Fibroblast of lung (primary cell): Measurements from ENCODE around the gene PIK3AP1. TPM values are rescaled to one million over a fixed set of nuclear protein-coding genes. Genes with fewer than 3 reads are reported as not detected.

Source experiments
- DNase-seq, 2 donors: peaks; one replicate each; pipeline versions ENCODE4 v3.0.0 to v3.0.0-alpha.2; 2010; ENCODE audit warnings: low read depth in 2 of 2
- H2AFZ ChIP-seq: 2 replicates; pipeline ENCODE4 v1.5.1; 2012; ENCODE audit warnings: low read length, control low read depth, inconsistent platforms
- H3K27ac ChIP-seq: 2 replicates; pipeline ENCODE4 v1.5.1; 2011; ENCODE audit warnings: low read length, control low read depth; ENCODE audit not compliant: insufficient read depth
- H3K27me3 ChIP-seq: 2 replicates; pipeline ENCODE4 v1.5.1; 2011; ENCODE audit warnings: mild to moderate bottlenecking, low read length; ENCODE audit not compliant: control insufficient read depth, insufficient read depth
- H3K36me3 ChIP-seq: 2 replicates; pipeline ENCODE4 v1.5.1; 2011; ENCODE audit warnings: low read length; ENCODE audit not compliant: control insufficient read depth, insufficient read depth
- H3K4me1 ChIP-seq: 2 replicates; pipeline ENCODE4 v1.5.1; 2011; ENCODE audit warnings: low read length; ENCODE audit not compliant: control insufficient read depth, insufficient read depth; ENCODE audit errors: extremely low read depth
- H3K4me2 ChIP-seq: 2 replicates; pipeline ENCODE4 v1.5.1; 2011; ENCODE audit warnings: low read length, control low read depth; ENCODE audit not compliant: insufficient read depth; ENCODE audit errors: extremely low read depth
- H3K4me3 ChIP-seq, 4 experiments: fragments of 200-600 bp in 1 of 4; sonication (generic) in 1 of 4; replicated peaks in 1 of 4; 2 replicates each; pipeline ENCODE4 v1.5.1; 2011 to 2016; ENCODE audit warnings: low read length in 4 of 4, low read depth in 3 of 4, mild to moderate bottlenecking in 3 of 4, control low read depth in 2 of 4, inconsistent platforms in 1 of 4, mixed read lengths in 1 of 4; ENCODE audit not compliant: insufficient read depth in 1 of 4; ENCODE audit errors: control extremely low read depth in 1 of 4
- H3K79me2 ChIP-seq: 2 replicates; pipeline ENCODE4 v1.5.1; 2012; ENCODE audit warnings: mild to moderate bottlenecking, low read length, inconsistent platforms; ENCODE audit not compliant: control insufficient read depth, insufficient read depth
- H3K9ac ChIP-seq: 2 replicates; pipeline ENCODE4 v1.5.1; 2011; ENCODE audit warnings: mild to moderate bottlenecking, low read length, control low read depth; ENCODE audit not compliant: insufficient read depth
- H3K9me3 ChIP-seq: 2 replicates; pipeline ENCODE4 v1.5.1; 2012; ENCODE audit warnings: low read depth, low read length; ENCODE audit not compliant: control insufficient read depth, insufficient read depth
- H4K20me1 ChIP-seq: 2 replicates; pipeline ENCODE4 v1.5.1; 2011; ENCODE audit warnings: low read length; ENCODE audit not compliant: control insufficient read depth, insufficient read depth; ENCODE audit errors: extremely low read depth
- EZH2 ChIP-seq: IDR thresholded peaks from 2 replicates; pipeline ENCODE4 v1.5.1; 2012; ENCODE audit warnings: low read length, control low read depth, mild to moderate bottlenecking; ENCODE audit errors: missing control alignments
- polyA plus RNA-seq, 2 donors: library from polyadenylated mRNA; depleted of rRNA in 1 of 2; stranded (reverse) in 1 of 2; unstranded in 1 of 2; fragments of >200 nt; gene quantifications; 2 replicates each; pipeline ENCODE4 v1.2.1, GENCODE V29; 2011 to 2012; ENCODE audit warnings: missing spikeins in 1 of 2
- total RNA-seq: library from RNA; depleted of rRNA; stranded (reverse); fragments of >200 nt; gene quantifications from 2 replicates; pipeline ENCODE4 v1.2.1, GENCODE V29; 2014
- TF ChIP-seq, protein P1 (sequence below), 2 donors: IDR thresholded peaks in 1 of 2; conservative IDR thresholded peaks in 1 of 2; 1 replicate in 1 of 2; 2 replicates in 1 of 2; pipeline ENCODE4 v1.5.1; 2011 to 2012; ENCODE audit warnings: low read length in 2 of 2, control low read depth in 1 of 2, inconsistent platforms in 1 of 2, low read depth in 1 of 2, mild to moderate bottlenecking in 1 of 2

Gene PIK3AP1
- total and polyA plus RNA-seq, 2 donors (not counting 1 experiment from before 2014, with no cell fraction given): 0.17 to 0.24 TPM

DNA sequence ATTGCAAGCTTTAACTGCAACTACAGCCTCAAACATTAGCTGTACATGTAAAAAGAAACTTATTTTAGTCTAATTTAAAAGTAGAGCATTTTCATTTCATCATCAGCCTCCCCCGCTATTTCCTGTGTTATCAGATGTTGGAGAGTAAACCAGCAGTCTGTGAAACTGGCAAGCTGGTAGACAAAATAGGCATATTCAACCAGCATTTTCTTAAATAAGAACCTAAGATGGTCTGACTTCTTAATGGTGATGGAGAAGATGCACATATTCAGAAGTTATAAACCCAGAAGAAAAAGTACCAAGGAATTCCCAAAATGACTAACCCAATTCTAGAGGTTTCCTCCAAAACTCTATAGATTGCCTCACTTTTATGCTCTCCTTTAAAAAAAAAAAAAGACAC lies 24.9 kb downstream of the PIK3AP1 start:
- no peak overlapping the region for H3K9ac ChIP-seq
- H3K4me2 ChIP-seq: no peak overlapping the region
- no peaks in the 10 kb centered on the region for H3K79me2 ChIP-seq
- no peak overlapping the region for H3K27ac ChIP-seq
- H3K4me3 ChIP-seq: no peak overlapping the region
- H2AFZ ChIP-seq: no peak overlapping the region
- H3K36me3 ChIP-seq: no peaks in the 10 kb centered on the region
- no peak for DNase-seq
- H3K27me3 ChIP-seq: no peaks in the 10 kb centered on the region
- no peaks in the 10 kb centered on the region for H4K20me1 ChIP-seq
- H3K4me1 ChIP-seq: no peaks in the 10 kb centered on the region
- TF ChIP-seq EZH2: no peak
- TF ChIP-seq, protein P1, sequence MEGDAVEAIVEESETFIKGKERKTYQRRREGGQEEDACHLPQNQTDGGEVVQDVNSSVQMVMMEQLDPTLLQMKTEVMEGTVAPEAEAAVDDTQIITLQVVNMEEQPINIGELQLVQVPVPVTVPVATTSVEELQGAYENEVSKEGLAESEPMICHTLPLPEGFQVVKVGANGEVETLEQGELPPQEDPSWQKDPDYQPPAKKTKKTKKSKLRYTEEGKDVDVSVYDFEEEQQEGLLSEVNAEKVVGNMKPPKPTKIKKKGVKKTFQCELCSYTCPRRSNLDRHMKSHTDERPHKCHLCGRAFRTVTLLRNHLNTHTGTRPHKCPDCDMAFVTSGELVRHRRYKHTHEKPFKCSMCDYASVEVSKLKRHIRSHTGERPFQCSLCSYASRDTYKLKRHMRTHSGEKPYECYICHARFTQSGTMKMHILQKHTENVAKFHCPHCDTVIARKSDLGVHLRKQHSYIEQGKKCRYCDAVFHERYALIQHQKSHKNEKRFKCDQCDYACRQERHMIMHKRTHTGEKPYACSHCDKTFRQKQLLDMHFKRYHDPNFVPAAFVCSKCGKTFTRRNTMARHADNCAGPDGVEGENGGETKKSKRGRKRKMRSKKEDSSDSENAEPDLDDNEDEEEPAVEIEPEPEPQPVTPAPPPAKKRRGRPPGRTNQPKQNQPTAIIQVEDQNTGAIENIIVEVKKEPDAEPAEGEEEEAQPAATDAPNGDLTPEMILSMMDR (conservative IDR thresholded peaks at IDR 0.05 in 1 of 2, IDR thresholded peaks at IDR 0.05 in 1 of 2; ENCODE audit: low read depth in 1 of 2, low read length in 2 of 2): no peak
- no peaks in the 10 kb centered on the region for H3K9me3 ChIP-seq

DNA sequence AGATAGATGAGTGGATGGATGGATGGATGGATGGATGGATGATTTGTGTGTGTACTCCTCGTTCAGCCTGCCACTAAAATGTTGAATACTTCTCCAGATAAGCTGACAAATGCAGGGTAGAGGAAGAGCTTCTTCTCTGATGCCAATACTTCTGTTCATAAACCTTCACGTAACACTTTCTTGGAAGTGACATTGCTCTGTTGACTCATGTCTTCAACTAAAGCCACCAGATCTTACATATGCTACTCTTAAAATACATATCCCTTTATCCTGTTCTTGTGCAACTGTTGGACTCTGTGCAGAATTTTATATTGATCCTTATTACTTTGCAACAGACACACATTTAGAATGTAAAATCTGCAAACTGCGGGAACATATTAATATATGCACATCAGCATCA lies 26.9 kb downstream of the PIK3AP1 start:
- TF ChIP-seq EZH2: no peak
- TF ChIP-seq, protein P1 (conservative IDR thresholded peaks at IDR 0.05 in 1 of 2, IDR thresholded peaks at IDR 0.05 in 1 of 2; ENCODE audit: low read depth in 1 of 2, low read length in 2 of 2): no peak
- Histone ChIP-seq H3K27ac (no peak overlapping the region), H3K4me2 (no peak overlapping the region), H3K79me2 (no peaks in the 10 kb centered on the region), H3K4me3 (no peak overlapping the region), H3K36me3 (no peaks in the 10 kb centered on the region), H3K4me1 (no peaks in the 10 kb centered on the region), H3K9me3 (no peaks in the 10 kb centered on the region), H4K20me1 (no peaks in the 10 kb centered on the region), H3K27me3 (no peaks in the 10 kb centered on the region), H2AFZ (no peak overlapping the region), H3K9ac (no peak overlapping the region)
- no peak for DNase-seq

DNA sequence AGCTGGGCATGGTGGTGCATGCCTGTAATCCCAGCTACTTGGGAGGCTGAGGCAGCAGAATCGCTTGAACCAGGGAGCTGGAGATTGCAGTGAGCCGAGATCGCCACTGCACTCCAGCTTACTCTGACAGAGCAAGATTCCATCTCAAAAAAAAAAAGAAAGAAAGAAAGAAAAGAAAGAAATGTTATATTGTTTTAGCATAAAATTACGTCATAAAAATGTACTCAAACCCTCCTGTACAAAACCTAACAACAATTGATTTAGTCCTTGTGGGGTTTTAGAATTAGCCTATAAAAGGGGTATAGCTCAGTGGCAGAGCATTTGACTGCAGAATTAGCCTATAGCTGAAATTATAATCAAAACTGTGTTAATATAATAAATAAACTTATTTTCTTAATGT lies 27.9 kb downstream of the PIK3AP1 start:
- no peaks in the 10 kb centered on the region for H3K36me3 ChIP-seq
- no peak overlapping the region for H3K9ac ChIP-seq
- TF ChIP-seq, protein P1 (conservative IDR thresholded peaks at IDR 0.05 in 1 of 2, IDR thresholded peaks at IDR 0.05 in 1 of 2; ENCODE audit: low read depth in 1 of 2, low read length in 2 of 2): no peak
- TF ChIP-seq EZH2: no peak
- H4K20me1 ChIP-seq: no peaks in the 10 kb centered on the region
- H3K27ac ChIP-seq: no peak overlapping the region
- no peak overlapping the region for H3K4me2 ChIP-seq
- H3K9me3 ChIP-seq: no peaks in the 10 kb centered on the region
- no peaks in the 10 kb centered on the region for H3K4me1 ChIP-seq
- H3K4me3 ChIP-seq: no peak overlapping the region
- H3K27me3 ChIP-seq: no peaks in the 10 kb centered on the region
- H3K79me2 ChIP-seq: no peaks in the 10 kb centered on the region
- no peak for DNase-seq
- H2AFZ ChIP-seq: no peak overlapping the region
